ENCODE measurements around the gene ANKRD40.

- TF ChIP-seq CTCF (IDR thresholded peaks at IDR 0.05; ENCODE audit: low read length) = no peak
- TF ChIP-seq EZH2 (optimal IDR thresholded peaks at IDR 0.05; ENCODE audit: low read depth, low read length) = no peak
- TF ChIP-seq EZH2phosphoT487 (IDR thresholded peaks at IDR 0.05; ENCODE audit: low read length) = no peak
Observed at GRCh38 chr17:50699410-50699809, 8.3 kb downstream of the ANKRD40 start.

All from MM.1S (cell line).